ENCODE results near the gene ACSL6.

ACSL6 gene

DNA sequence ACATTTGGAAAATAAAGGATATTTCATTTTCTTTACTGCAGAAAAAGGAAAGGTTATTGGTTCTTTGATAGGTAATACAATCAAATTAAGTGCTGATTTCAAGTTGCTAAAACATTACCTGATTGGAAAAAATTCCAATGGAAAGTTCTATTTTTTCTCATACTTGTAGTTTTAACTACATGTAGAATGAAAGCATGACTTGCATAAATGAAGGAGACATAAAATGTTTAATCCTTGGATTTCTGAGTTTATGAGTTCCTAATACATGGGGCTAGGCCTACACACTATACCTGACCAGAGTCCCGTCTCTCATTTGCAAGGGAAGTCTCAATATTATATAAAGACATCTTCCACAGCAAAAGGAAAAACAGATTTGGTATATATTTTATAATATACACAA is 60.8 kb downstream of the ACSL6 start:
- TF ChIP-seq, protein P1, sequence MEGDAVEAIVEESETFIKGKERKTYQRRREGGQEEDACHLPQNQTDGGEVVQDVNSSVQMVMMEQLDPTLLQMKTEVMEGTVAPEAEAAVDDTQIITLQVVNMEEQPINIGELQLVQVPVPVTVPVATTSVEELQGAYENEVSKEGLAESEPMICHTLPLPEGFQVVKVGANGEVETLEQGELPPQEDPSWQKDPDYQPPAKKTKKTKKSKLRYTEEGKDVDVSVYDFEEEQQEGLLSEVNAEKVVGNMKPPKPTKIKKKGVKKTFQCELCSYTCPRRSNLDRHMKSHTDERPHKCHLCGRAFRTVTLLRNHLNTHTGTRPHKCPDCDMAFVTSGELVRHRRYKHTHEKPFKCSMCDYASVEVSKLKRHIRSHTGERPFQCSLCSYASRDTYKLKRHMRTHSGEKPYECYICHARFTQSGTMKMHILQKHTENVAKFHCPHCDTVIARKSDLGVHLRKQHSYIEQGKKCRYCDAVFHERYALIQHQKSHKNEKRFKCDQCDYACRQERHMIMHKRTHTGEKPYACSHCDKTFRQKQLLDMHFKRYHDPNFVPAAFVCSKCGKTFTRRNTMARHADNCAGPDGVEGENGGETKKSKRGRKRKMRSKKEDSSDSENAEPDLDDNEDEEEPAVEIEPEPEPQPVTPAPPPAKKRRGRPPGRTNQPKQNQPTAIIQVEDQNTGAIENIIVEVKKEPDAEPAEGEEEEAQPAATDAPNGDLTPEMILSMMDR (IDR thresholded peaks at IDR 0.05) = no peak

DNA sequence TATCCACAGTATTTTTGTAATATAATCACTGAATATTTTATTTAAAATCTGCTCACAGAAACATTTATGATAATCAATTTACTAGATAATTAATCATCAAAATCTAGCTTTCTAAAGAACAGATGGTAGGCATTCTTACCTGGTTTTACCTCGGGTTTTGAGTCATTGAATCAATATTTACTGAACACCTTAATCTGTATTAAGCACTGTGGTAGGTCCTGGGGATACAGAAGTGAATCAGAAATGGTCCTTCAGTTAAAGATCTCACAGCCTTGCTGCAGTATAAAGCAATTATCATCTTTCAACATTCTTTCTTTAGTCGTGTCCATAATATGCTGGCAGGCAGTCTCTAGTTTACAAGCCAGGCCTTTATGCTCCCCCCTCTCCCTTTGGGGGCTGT is 64.0 kb downstream of the ACSL6 start:
- TF ChIP-seq, protein P1 (IDR thresholded peaks at IDR 0.05) = no peak

DNA sequence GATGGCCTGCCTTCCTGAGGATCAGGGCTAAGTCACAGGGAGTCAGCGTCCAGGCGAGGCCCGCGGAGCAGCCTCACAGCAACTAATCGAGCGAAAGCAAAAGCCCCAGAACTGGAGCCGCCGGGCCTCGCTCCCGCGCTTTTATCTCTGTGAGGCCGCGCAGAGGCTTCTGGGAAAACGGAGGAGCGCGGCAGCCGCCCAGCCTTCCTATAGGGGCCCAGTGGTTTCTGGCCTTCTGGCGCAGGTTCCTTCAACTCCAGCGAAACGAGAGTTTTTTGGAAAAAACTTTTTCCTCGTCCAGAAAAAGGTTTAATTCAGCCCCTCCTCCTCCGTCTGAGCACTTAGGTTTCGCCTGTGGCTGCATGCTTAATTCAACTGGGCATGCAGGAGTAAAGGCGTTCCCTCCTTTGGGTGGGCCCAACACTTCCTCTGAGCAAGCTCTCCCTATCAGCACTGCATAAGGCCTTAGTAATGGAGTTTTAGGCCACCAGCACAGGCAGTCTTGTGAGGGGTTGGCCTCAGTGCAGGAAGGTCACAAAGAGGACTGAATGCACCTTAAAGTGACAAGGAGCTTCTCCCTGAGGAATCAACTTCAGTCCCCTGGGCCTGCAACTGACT is 65.8 kb downstream of the ACSL6 start, which contains the start of gene MEIKIN:
MEIKIN (minus strand) TSS at position 113 of the 618 bp plus-strand sequence. CDS start 158 bp downstream, outside the sequence.
- TF ChIP-seq, protein P1 (IDR thresholded peaks at IDR 0.05) = no peak

DNA sequence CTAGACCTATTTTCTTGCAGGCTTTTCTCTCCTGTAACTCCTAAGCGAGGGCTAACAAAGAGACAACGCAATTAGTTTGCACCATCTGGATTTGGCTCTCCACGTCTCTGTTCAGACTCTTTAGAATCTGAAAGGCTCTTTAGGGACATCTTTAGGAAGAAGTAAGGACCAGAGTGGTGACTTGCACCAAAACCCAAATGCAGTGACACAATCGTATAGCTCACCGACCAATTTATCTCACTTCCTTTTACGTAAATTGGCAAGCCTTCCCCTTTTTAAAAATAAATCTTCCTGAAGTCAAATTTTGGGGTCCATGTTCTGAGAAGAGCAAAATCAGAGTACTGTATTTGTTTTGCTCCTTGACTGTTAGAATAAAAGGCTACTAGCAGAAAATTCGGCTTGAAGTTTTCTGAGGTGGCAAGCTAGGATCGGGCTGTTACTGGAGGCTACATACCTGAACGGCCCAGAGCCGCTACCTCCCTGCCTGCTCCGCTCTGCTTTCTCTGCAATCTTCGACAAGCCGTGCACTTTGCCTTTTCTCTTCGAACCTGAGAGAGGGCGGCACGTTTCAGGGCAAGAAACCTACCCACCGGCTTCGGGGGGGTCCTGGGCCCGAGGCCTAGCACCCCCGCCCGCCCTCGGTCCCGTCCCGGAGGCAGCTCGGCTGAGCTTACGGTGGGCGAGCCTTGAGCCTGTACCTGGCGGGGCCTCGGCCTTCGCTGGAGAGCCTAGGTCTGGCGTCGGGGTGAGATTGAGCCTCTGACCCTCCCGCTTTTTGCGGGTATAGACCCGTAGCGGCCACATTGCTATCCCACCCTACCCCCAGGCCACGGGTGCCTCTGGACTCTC is 66.5 kb downstream of the ACSL6 start:
- TF ChIP-seq, protein P1 (IDR thresholded peaks at IDR 0.05) = no peak

DNA sequence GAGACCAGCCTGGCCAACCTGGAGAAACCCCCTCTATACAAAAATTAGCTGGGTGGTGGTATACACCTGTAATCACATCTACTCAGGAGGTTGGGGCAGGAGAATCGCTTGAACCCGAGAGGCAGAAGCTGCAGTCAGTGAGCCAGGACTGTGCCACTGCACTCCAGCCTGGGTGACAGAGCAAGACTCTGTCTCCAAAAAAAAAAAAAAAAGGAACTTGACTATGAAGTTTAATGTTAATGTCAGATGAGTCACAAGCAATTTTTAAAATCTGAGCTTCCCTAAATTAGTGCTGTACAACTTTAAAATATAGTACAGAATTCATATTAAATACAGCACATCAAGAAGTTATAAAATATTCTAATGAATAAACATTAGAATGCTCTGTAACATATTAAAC is 67.5 kb downstream of the ACSL6 start:
- TF ChIP-seq, protein P1 (IDR thresholded peaks at IDR 0.05) = no peak

DNA sequence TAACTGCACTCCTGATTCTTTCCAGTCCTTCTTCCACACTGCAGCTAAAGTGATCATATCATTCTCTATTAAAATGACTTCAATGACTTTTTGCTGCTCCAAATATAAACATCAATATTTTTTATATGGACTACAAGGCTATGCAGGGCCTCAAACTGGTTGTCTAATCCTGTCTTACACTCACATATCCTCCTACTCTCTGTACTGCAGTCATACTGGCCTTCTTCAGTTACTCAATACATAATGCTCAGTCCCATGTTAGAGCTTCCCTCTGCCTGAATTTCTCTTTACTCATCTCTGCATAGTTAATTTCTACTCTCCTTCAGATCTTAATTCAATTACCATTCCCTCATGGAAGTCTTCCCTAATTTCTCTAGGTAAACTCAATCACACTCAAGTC is 69.4 kb downstream of the ACSL6 start:
- TF ChIP-seq, protein P1 (IDR thresholded peaks at IDR 0.05) = no peak

DNA sequence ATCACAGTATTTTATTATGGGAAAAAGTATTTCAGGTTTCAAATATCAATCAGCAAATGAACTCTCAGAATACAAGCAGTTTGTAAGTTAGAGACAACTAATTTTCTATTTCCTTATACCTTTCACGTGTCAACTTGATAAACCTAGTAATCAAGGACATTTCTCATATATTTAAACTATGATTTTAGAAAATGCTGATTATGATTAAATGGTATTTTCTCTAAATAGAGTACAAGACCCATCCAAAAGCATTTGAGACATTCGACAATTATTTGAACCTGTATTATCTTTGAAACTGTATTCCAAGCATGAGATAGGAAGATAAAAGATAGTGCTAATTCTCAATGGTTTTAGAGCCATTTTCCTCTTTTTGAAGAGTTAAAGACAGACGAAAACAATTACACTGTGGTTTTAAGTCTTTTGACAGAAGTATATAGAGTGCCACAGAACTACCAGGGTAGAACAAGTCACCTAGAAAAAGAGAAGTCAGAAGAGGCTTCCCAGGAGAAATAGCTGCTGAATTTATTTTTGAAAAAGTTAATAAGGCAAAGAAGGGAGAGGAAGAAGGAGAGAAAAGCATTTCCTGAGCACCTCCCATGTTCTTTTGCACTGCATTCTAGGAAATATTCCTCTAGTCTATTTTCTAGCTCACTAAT is 71.6 kb downstream of the ACSL6 start:
- TF ChIP-seq, protein P1 (IDR thresholded peaks at IDR 0.05) = no peak

Measured in LNCAP (cell line).